Activated naive CD8-positive, alpha-beta T cell treated with anti-CD3 and anti-CD28 coated beads, Interleukin-2, amount 50 U/mL, for 24 hours (primary cell): ENCODE data around the gene CLDN4.
"Not testable (repeated sequence)": the region's sequence is repeated elsewhere in the genome, so short reads cannot be mapped to it uniquely, and the experiment has no call there.

Experiments
- ATAC-seq: fragments of 150-1000 bp; cut with Tn5 transposase; one replicate; pipeline ENCODE4 v1.10.0; 2021
- DNase-seq: peaks from one replicate; pipeline ENCODE4 v3.0.0; 2021
- H3K27ac Mint-ChIP-seq: one replicate; pipeline ENCODE4 v1.8.0; 2021; ENCODE audit warnings: mild to moderate bottlenecking, mixed read lengths
- H3K27me3 Mint-ChIP-seq: one replicate; pipeline ENCODE4 v1.8.0; 2021; ENCODE audit warnings: mixed read lengths
- H3K36me3 Mint-ChIP-seq: one replicate; pipeline ENCODE4 v1.8.0; 2021; ENCODE audit warnings: low read depth, mixed read lengths
- H3K4me1 Mint-ChIP-seq: one replicate; pipeline ENCODE4 v1.8.0; 2021; ENCODE audit warnings: mixed read lengths
- H3K4me3 Mint-ChIP-seq: one replicate; pipeline ENCODE4 v1.8.0; 2021; ENCODE audit warnings: mild to moderate bottlenecking, moderate library complexity, mixed read lengths
- H3K9me3 Mint-ChIP-seq: one replicate; pipeline ENCODE4 v1.8.0; 2021; ENCODE audit warnings: mixed read lengths

CLDN4 gene, protein sequence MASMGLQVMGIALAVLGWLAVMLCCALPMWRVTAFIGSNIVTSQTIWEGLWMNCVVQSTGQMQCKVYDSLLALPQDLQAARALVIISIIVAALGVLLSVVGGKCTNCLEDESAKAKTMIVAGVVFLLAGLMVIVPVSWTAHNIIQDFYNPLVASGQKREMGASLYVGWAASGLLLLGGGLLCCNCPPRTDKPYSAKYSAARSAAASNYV

GRCh38 chr7:73830681-73831583 lies at the start of gene CLDN4:
Gene CLDN4 (plus strand): TSS chr7:73830996. CDS start chr7:73831202, 206 bp downstream.
- Mint-ChIP-seq H3K27me3 (peaks cover 6% of the 10 kb centered on the region), H3K4me3 (no peak within 1 kb of the TSS), H3K4me1 (peaks cover 27% of the 10 kb centered on the region), H3K36me3 (no peaks in the 10 kb centered on the region), H3K9me3 (no peaks in the 10 kb centered on the region), H3K27ac (no peak within 1 kb of the TSS)
- DNase-seq: no peak
- no peak for ATAC-seq

DNA sequence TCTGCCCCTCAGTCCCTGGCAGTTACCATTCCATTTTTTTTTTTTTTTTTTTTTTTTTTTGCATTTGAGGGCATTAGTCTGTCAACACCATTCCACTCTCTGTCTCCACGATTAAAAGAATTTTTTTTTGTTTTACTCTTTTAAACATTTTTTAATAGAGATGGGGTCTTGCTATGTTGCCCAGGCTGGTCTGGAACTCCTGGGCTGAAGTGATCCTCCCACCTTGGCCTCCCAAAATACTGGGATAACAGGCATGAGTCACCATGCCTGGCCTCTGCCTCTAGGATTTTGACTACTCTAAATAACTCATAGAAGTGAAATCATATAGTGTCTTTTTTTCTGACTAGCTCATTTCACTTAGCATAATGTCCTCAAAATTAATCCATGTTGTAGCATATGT lies 44.2 kb upstream of the CLDN4 start:
- peaks cover 3% of the 10 kb centered on the region for H3K27me3 Mint-ChIP-seq
- no peaks in the 10 kb centered on the region for H3K36me3 Mint-ChIP-seq
- H3K9me3 Mint-ChIP-seq: peaks cover 3% of the 10 kb centered on the region
- no peak overlapping the region for H3K4me3 Mint-ChIP-seq
- ATAC-seq: no peak
- no peak overlapping the region for H3K27ac Mint-ChIP-seq
- H3K4me1 Mint-ChIP-seq: no peaks in the 10 kb centered on the region
- DNase-seq: no peak

DNA sequence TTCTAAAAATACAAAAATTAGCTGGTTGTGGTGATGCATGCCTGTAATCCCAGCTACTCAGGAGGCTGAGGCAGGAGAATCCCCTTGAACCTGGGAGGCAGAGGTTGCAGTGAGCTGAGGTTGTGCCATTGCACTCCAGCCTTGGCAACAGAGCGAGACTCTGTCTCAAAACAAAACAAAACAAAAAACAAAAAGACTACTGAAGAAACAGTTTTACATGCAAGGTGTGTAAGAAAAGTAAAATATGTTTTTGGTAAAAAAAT lies 43.1 kb upstream of the CLDN4 start:
- not testable (repeated sequence) for H3K27me3 Mint-ChIP-seq, DNase-seq, H3K9me3 Mint-ChIP-seq, H3K4me3 Mint-ChIP-seq, H3K4me1 Mint-ChIP-seq, ATAC-seq, H3K27ac Mint-ChIP-seq, H3K36me3 Mint-ChIP-seq

GRCh38 chr7:73789051-73789450 lies 41.7 kb upstream of the CLDN4 start:
- DNase-seq (no peak), ATAC-seq (no peak)
- Mint-ChIP-seq H3K4me3 (no peak overlapping the region), H3K27ac (no peak overlapping the region), H3K27me3 (peaks cover 5% of the 10 kb centered on the region), H3K9me3 (peaks cover 3% of the 10 kb centered on the region), H3K36me3 (no peaks in the 10 kb centered on the region), H3K4me1 (no peaks in the 10 kb centered on the region)

- H3K9me3 Mint-ChIP-seq, H3K27me3 Mint-ChIP-seq, H3K27ac Mint-ChIP-seq, DNase-seq, H3K4me3 Mint-ChIP-seq, H3K4me1 Mint-ChIP-seq, H3K36me3 Mint-ChIP-seq, ATAC-seq: not testable (repeated sequence)
Measured at GRCh38 chr7:73791170-73791690, 39.6 kb upstream of the CLDN4 start.

DNA sequence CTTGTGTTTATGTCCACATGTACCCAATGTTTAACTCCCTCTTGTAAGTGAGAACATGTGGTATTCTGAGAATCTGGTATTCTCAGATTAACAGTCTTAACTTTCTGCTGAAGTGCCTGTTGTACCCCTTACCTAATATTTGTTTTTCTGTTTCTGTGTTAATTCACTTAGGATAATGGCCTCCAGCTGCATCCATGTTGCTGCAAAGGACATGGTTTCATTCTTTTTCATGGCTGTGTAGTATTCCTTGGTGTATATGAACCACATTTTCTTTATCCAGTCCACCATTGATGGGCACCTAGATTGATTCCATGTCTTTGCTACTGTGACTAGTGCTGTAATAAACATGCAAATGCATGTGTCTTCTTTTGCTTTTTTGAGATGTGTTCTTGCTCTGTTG lies 35.6 kb upstream of the CLDN4 start:
- not testable (repeated sequence) for ATAC-seq, H3K4me3 Mint-ChIP-seq, H3K4me1 Mint-ChIP-seq, H3K27ac Mint-ChIP-seq, H3K36me3 Mint-ChIP-seq, H3K9me3 Mint-ChIP-seq, H3K27me3 Mint-ChIP-seq, DNase-seq

DNA sequence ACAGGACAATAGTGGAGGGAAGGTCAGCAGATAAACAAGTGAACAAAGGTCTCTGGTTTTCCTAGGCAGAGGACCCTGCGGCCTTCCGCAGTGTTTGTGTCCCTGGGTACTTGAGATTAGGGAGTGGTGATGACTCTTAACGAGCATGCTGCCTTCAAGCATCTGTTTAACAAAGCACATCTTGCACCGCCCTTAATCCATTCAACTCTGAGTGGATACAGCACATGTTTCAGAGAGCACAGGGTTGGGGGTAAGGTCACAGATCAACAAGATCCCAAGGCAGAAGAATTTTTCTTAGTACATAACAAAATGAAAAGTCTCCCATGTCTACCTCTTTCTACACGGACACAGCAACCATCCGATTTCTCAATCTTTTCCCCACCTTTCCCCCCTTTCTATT lies 34.1 kb upstream of the CLDN4 start:
- H3K4me1 Mint-ChIP-seq, H3K27me3 Mint-ChIP-seq, H3K4me3 Mint-ChIP-seq, H3K27ac Mint-ChIP-seq, H3K9me3 Mint-ChIP-seq, DNase-seq, ATAC-seq, H3K36me3 Mint-ChIP-seq: not testable (repeated sequence)

DNA sequence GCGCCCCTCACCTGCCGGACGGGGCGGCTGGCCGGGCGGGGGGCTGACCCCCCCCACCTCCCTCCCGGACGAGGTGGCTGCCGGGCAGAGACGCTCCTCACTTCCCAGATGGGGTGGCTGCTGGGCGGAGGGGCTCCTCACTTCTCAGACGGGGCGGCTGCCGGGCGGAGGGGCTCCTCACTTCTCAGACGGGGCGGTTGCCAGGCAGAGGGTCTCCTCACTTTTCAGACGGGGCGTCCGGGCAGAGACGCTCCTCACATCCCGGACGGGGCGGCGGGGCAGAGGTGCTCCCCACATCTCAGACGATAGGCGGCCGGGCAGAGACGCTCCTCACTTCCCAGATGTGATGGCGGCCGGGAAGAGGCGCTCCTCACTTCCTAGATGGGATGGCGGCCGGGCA lies 33.6 kb upstream of the CLDN4 start:
- H3K4me1 Mint-ChIP-seq, H3K4me3 Mint-ChIP-seq, DNase-seq, H3K27me3 Mint-ChIP-seq, H3K36me3 Mint-ChIP-seq, H3K9me3 Mint-ChIP-seq, H3K27ac Mint-ChIP-seq, ATAC-seq: not testable (repeated sequence)

DNA sequence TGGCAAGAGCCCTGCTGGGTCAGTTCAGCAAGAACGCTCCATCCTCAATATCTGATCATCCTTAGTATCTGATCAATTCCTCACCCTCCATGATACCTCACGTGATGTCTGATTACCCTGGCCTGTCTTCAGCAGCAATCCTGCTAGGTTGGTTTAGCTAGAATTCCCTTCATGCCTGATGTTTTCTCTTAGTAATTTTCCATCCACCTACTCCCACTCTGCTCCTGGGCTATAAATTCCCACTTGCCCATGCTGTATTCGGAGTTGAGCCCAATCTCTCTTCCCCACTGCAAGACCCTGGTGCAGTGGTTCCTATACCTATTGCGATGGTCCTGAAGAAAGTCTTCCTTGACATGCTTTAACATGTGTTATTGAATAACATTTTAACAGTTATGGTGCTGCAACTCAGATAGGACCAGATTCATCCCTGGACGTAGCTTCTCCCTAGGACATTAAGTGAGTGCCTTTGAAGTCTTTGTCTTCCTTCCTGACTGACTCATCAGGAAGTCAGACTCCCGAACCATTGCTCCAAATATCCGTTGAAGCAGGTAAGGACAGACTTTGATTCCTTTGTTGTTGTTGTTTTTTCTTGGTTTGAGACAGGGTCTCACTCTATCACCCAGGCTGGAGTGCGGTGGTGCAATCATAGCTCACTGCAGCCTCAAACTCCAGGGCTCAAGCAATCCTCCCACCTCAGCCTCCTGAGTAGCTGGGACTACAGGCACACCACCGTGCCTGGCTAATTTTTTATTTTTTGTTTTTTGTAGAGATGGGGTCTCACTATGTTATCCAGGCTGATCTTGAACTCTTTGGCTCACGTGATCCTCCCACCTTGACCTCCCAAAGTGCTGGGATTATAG lies 31.3 kb upstream of the CLDN4 start:
- ATAC-seq (no peak), DNase-seq (no peak)
- no peaks in the 10 kb centered on the region for H3K4me1 Mint-ChIP-seq
- H3K27ac Mint-ChIP-seq: no peak overlapping the region
- H3K27me3 Mint-ChIP-seq: peaks cover 2% of the 10 kb centered on the region
- no peaks in the 10 kb centered on the region for H3K9me3 Mint-ChIP-seq
- no peak overlapping the region for H3K4me3 Mint-ChIP-seq
- H3K36me3 Mint-ChIP-seq: no peaks in the 10 kb centered on the region

GRCh38 chr7:73801577-73801976 lies 29.2 kb upstream of the CLDN4 start:
- DNase-seq (no peak), ATAC-seq (no peak)
- Mint-ChIP-seq H3K36me3 (no peaks in the 10 kb centered on the region), H3K27ac (no peak overlapping the region), H3K27me3 (peaks cover 2% of the 10 kb centered on the region), H3K4me3 (no peak overlapping the region), H3K4me1 (no peaks in the 10 kb centered on the region), H3K9me3 (no peaks in the 10 kb centered on the region)

DNA sequence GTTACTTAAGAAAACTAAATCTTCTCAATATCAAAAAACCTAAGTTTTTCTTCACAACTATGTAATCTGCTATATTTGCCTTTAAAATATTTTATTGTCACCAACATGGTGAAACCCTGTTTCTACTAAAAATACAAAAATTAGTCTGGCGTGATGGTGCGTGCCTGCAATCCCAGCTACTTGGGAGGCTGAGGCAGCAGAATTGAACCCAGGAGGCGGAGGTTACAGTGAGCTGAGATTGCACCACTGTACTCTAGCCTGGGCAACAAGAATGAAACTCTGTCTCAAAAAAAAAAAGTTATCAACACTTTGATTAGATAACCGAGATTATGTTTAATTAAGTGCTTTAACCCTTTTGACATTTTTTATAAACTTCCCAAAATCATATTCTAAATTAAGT lies 28.3 kb upstream of the CLDN4 start:
- no peak overlapping the region for H3K4me3 Mint-ChIP-seq
- peaks cover 2% of the 10 kb centered on the region for H3K27me3 Mint-ChIP-seq
- H3K4me1 Mint-ChIP-seq: no peaks in the 10 kb centered on the region
- H3K9me3 Mint-ChIP-seq: no peaks in the 10 kb centered on the region
- H3K27ac Mint-ChIP-seq: no peak overlapping the region
- DNase-seq (no peak), ATAC-seq (no peak)
- H3K36me3 Mint-ChIP-seq: no peaks in the 10 kb centered on the region

- Mint-ChIP-seq H3K4me1 (no peaks in the 10 kb centered on the region), H3K27ac (no peak overlapping the region), H3K36me3 (no peaks in the 10 kb centered on the region), H3K9me3 (no peaks in the 10 kb centered on the region), H3K4me3 (no peak overlapping the region), H3K27me3 (peaks cover 13% of the 10 kb centered on the region)
- DNase-seq (no peak), ATAC-seq (no peak)
Measured at GRCh38 chr7:73809467-73809951, 21.3 kb upstream of the CLDN4 start.

GRCh38 chr7:73810998-73811360 lies 19.8 kb upstream of the CLDN4 start:
- Mint-ChIP-seq H3K9me3 (no peaks in the 10 kb centered on the region), H3K27me3 (peaks cover 16% of the 10 kb centered on the region), H3K36me3 (no peaks in the 10 kb centered on the region), H3K4me3 (no peak overlapping the region), H3K4me1 (no peaks in the 10 kb centered on the region), H3K27ac (no peak overlapping the region)
- ATAC-seq (no peak), DNase-seq (no peak)

DNA sequence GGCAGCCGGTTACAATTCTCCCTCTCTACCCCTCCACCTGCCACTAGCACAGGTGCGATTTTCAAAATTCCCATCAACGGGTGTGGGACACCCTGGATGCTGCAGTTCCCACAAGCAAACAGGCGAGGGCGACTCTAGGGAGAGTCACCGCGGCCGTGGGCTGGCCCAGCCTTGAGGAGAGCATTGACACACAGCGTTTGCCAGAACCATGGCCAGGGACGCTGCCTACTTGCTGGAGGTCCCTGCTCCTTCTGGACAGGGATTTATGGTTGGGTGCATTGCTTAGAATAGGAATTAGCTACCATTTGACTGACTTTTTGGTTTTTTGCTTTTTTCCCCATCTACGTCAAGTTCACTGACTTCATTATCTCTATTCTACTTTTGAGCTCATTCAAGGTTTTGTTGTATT lies 19.0 kb upstream of the CLDN4 start:
- H3K9me3 Mint-ChIP-seq: no peaks in the 10 kb centered on the region
- peak; percentile 86 for ATAC-seq
- H3K4me1 Mint-ChIP-seq: no peaks in the 10 kb centered on the region

More for the DNA sequence above, 19.0 kb upstream of the CLDN4 start:
- Mint-ChIP-seq H3K4me3 (no peak overlapping the region), H3K27ac (no peak overlapping the region), H3K27me3 (peaks cover 16% of the 10 kb centered on the region), H3K36me3 (no peaks in the 10 kb centered on the region)
- DNase-seq: peak; percentile 69
